OCI-LY1 (cell line): ENCODE measurements around the gene COG6.

Experiments used
- CTCF ChIP-seq: fragments of 200-600 bp; sonication (generic), shearing (Covaris generic); IDR thresholded peaks from 2 replicates; pipeline ENCODE4 v1.5.1; 2017; ENCODE audit warnings: mild to moderate bottlenecking, antibody characterized with exemption, low read length, moderate library complexity, mixed read lengths
- EZH2 ChIP-seq: fragments of 200-600 bp; sonication (generic), shearing (Covaris generic); IDR thresholded peaks from 2 replicates; pipeline ENCODE4 v1.8.0; 2017; ENCODE audit warnings: borderline replicate concordance, mixed run types, mild to moderate bottlenecking, antibody characterized with exemption, low read length, moderate library complexity, mixed read lengths

DNA sequence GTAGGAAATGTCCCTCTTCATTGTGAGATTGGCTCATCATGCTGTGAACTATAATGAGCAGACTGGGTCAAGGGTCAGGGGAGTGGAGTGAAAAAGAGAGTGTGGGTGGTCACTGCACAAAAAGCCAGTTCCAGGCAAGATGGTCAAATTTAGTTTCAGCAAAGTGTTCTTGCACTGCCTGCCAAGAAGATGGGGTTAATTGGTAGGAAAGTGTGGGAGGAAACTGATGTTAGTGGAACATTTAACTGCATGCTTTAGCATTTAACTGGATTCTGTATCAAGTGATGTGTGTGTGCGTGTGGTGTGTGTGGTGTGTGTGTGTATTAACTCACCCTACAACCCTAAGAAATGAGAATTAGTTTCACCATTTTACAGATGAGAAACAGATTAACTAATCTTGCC lies 131.6 kb downstream of the COG6 start:
- TF ChIP-seq CTCF (no peak), EZH2 (no peak)
